ENCODE measurements around the gene STARD8.
A peak's percentile ranks its signal among the peaks of the same experiment; 100 is the strongest.

The STARD8 gene

DNA sequence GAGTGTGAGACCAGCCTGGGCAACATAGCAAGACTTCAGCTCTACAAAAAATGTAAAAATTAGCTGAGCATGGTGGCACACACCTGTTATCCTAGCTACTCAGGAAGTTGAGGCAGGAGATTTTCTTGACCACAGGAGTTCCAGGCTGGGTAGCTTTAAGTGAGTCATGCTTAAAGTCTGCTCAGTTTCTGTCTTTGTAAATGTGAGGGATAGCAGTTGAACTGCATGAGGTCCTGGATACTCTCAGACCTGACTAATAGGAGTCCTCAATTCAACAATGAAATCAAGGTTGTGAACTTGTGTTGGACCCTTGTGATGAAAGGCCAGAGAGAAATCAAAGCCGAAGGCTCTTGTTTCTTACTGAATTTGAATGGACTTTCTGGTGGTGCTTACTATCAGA, 45.2 kb downstream of the STARD8 start:
- DNase-seq, result no peak
- CTCF ChIA-PET, result no interaction called here
- H3K9me3 Mint-ChIP-seq, result no peaks in the 10 kb centered on the region
- H3K4me3 Mint-ChIP-seq, result no peak overlapping the region
- no peaks in the 10 kb centered on the region for H3K36me3 Mint-ChIP-seq
- peaks cover 39% of the 10 kb centered on the region for H3K27me3 Mint-ChIP-seq
- no peak overlapping the region for H3K27ac Mint-ChIP-seq
- peaks cover 22% of the 10 kb centered on the region for H3K4me1 Mint-ChIP-seq

- Mint-ChIP-seq H3K36me3 (no peaks in the 10 kb centered on the region), H3K27ac (no peak overlapping the region), H3K27me3 (peaks cover 36% of the 10 kb centered on the region), H3K4me1 (peaks cover 22% of the 10 kb centered on the region), H3K4me3 (peak overlapping the region; percentile 57), H3K9me3 (no peaks in the 10 kb centered on the region)
- CTCF ChIA-PET, result no interaction called here
- peak; percentile 32 for DNase-seq
Observed at GRCh38 chrX:68693481-68694434, 46.3 kb downstream of the STARD8 start.

DNA sequence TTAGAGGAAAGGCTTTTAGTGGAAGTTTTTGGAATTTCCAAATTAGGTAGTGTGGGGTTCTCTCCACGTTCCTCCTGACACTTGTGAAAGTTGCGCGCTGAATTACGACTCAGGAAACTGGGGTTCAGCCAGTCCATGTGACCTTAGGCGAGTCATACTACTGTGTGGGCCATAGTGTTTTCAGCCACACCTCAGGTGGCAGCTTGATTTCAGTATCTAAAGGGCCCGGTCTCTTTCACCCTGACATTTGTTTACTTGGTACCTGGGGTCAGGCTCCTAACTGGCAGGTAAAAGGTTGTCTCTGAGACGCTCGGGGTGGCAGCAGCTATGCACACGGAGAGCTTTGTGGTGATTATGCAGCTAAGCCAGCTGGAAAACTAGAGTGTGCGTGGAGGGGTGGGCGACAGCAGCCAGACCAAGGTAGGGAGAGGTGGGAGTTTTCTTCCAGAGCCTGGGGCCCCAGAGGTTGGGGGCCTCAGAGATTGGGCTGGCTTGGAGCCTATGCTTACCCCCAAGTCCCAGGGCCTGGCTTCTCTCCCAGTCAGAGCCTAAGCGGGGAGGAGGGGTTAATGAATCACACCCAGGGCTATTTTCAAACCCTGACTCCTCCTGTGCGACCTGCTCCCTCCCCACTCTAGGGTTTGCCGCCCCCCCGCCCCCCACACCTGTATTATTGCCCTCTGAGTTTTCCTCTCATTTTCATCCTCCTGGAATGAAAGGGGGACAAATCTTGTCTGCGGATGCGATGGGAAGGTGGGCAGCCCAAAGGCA, 47.2 kb downstream of the STARD8 start:
- H3K27me3 Mint-ChIP-seq, result peaks cover 36% of the 10 kb centered on the region
- peaks cover 22% of the 10 kb centered on the region for H3K4me1 Mint-ChIP-seq
- H3K36me3 Mint-ChIP-seq, result no peaks in the 10 kb centered on the region
- H3K9me3 Mint-ChIP-seq, result no peaks in the 10 kb centered on the region
- no peak for DNase-seq
- H3K4me3 Mint-ChIP-seq, result peak overlapping the region; percentile 57
- peak overlapping the region; percentile 74 for H3K27ac Mint-ChIP-seq
- CTCF ChIA-PET, result no interaction called here

DNA sequence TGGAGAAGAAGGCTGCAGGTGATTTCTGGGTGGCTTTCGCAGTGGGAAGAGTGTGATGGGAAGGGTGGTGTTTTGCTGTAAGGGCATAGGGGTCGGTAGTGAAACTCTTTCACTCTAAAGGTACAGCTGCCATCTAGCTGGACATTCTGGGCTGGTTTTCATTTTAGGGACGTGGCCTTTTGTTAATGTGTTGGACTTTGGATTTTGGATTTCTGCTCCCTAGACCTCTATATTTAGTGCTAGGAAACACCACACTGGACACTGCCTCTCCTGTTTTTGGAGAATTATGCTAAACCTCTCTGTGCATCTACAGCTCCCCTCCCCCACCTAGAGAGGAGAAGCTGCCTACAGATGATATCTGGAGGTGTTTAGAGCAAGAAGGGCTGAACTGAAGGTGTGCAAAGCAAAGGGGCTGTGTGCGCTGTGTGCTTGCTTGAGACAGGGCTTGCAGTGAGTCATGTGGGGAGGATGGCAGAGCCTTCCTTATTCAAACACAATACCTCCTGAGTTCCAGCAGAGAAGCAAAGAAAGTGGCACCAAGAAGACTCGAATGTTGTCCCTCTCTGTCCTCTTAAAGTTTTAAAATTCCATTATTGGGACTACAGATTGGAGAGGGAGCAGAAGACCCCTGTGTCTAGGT, 47.9 kb downstream of the STARD8 start:
- Mint-ChIP-seq H3K27me3 (peaks cover 36% of the 10 kb centered on the region), H3K4me3 (peak overlapping the region; percentile 28), H3K9me3 (no peaks in the 10 kb centered on the region), H3K36me3 (no peaks in the 10 kb centered on the region), H3K27ac (peak overlapping the region; percentile 74), H3K4me1 (peaks cover 22% of the 10 kb centered on the region)
- no peak for DNase-seq
- CTCF ChIA-PET, result no interaction called here

- CTCF ChIA-PET, result no interaction called here
- no peak for DNase-seq
- H3K27ac Mint-ChIP-seq, result no peak overlapping the region
- peaks cover 36% of the 10 kb centered on the region for H3K27me3 Mint-ChIP-seq
- H3K9me3 Mint-ChIP-seq, result no peaks in the 10 kb centered on the region
- H3K4me1 Mint-ChIP-seq, result peaks cover 22% of the 10 kb centered on the region
- H3K36me3 Mint-ChIP-seq, result no peaks in the 10 kb centered on the region
- no peak overlapping the region for H3K4me3 Mint-ChIP-seq
Observed at GRCh38 chrX:68696267-68696990, 49.0 kb downstream of the STARD8 start.

GRCh38 chrX:68697036-68697435, 49.6 kb downstream of the STARD8 start:
- CTCF ChIA-PET, result no interaction called here
- H3K27ac Mint-ChIP-seq, result no peak overlapping the region

DNA sequence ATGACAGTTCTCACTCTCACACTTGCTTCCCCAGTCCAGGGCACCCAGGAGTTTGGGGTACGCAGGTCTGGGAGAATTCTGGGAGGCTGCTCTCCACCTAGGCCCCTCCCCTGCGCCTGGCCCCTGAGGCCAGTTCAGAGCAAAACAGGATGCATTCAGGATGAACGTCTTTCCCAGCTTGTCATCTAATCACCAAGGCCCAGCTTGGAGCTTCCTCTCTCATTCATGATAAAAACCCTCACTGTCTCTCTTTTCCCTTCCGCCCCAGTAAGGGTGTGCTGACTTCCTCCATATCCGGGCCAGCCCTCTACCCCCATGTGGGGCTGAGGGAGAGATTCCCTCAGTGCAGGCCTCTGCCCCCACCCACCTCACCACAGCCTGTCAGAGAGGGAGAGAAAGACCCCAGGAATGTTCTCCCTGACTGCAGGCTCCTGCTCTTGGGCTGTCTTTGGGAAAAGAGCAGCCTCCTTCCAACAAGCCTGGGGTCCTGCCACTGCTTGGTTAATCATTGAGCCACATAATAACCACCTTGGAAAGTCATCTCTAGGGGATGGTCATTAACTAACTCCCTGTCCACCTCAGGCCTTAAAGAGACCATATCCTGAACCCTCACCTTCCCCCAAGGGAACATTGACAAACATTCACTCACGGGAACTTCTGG, 50.1 kb downstream of the STARD8 start:
- Mint-ChIP-seq H3K27ac (no peak overlapping the region), H3K9me3 (no peaks in the 10 kb centered on the region), H3K4me3 (no peak overlapping the region), H3K36me3 (no peaks in the 10 kb centered on the region), H3K4me1 (peaks cover 22% of the 10 kb centered on the region), H3K27me3 (peaks cover 36% of the 10 kb centered on the region)
- CTCF ChIA-PET, result no interaction called here
- no peak for DNase-seq

More at GRCh38 chrX:68697036-68697435, 49.6 kb downstream of the STARD8 start:
- Mint-ChIP-seq H3K36me3 (no peaks in the 10 kb centered on the region), H3K4me3 (no peak overlapping the region), H3K27me3 (peaks cover 36% of the 10 kb centered on the region), H3K4me1 (peaks cover 22% of the 10 kb centered on the region), H3K9me3 (no peaks in the 10 kb centered on the region)
- no peak for DNase-seq

GRCh38 chrX:68698942-68699341, 51.5 kb downstream of the STARD8 start:
- Mint-ChIP-seq H3K4me3 (no peak overlapping the region), H3K4me1 (peaks cover 22% of the 10 kb centered on the region), H3K27ac (no peak overlapping the region), H3K27me3 (peaks cover 23% of the 10 kb centered on the region), H3K36me3 (no peaks in the 10 kb centered on the region), H3K9me3 (no peaks in the 10 kb centered on the region)
- CTCF ChIA-PET, result no interaction called here
- no peak for DNase-seq

- CTCF ChIA-PET, result no interaction called here
- Mint-ChIP-seq H3K27ac (no peak overlapping the region), H3K27me3 (peaks cover 11% of the 10 kb centered on the region)
Observed at GRCh38 chrX:68699960-68700746, 52.7 kb downstream of the STARD8 start.

GRCh38 chrX:68703369-68703768, 55.9 kb downstream of the STARD8 start:
- no peaks in the 10 kb centered on the region for H3K27me3 Mint-ChIP-seq
- CTCF ChIA-PET, result no interaction called here
- H3K27ac Mint-ChIP-seq, result no peak overlapping the region
- DNase-seq, result no peak
- H3K9me3 Mint-ChIP-seq, result no peaks in the 10 kb centered on the region
- H3K36me3 Mint-ChIP-seq, result no peaks in the 10 kb centered on the region
- no peaks in the 10 kb centered on the region for H3K4me1 Mint-ChIP-seq
- no peak overlapping the region for H3K4me3 Mint-ChIP-seq

More at GRCh38 chrX:68699960-68700746, 52.7 kb downstream of the STARD8 start:
- H3K4me3 Mint-ChIP-seq, result no peak overlapping the region
- H3K36me3 Mint-ChIP-seq, result no peaks in the 10 kb centered on the region
- H3K9me3 Mint-ChIP-seq, result no peaks in the 10 kb centered on the region
- peaks cover 14% of the 10 kb centered on the region for H3K4me1 Mint-ChIP-seq
- DNase-seq, result no peak

DNA sequence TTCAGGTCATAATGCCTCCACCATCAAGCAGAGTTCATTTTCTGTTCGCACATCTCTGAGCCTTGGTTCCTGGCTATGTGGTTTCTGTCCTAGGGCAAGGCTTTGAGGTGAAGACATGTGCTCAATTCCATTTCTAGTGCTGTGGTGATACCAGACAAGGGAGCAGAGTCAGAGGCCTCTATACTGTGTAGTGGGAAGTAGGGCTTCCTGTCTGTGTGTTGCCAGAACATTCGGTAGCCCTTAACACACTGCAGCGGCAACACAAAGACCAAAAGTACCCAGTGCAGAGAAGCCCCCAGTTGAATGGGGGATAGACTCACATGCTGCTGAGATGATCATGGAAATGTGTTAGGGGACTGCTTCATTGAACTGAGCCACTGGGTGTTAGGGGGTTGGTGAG, 56.4 kb downstream of the STARD8 start:
- no peak for DNase-seq
- Mint-ChIP-seq H3K4me3 (no peak overlapping the region), H3K36me3 (no peaks in the 10 kb centered on the region), H3K27ac (no peak overlapping the region), H3K9me3 (no peaks in the 10 kb centered on the region), H3K27me3 (no peaks in the 10 kb centered on the region), H3K4me1 (no peaks in the 10 kb centered on the region)
- CTCF ChIA-PET, result no interaction called here

GRCh38 chrX:68705986-68706385, 58.5 kb downstream of the STARD8 start:
- Mint-ChIP-seq H3K4me1 (no peaks in the 10 kb centered on the region), H3K36me3 (no peaks in the 10 kb centered on the region), H3K4me3 (no peak overlapping the region), H3K27me3 (no peaks in the 10 kb centered on the region), H3K9me3 (no peaks in the 10 kb centered on the region), H3K27ac (no peak overlapping the region)
- CTCF ChIA-PET, result no interaction called here
- DNase-seq, result no peak
